ENCODE results near the gene TLN1. TPM values are rescaled to one million over a fixed set of nuclear protein-coding genes. Genes with fewer than 3 reads are reported as not detected.

The TLN1 gene
- total and polyA plus RNA-seq, 2 of the 8 experiments (the other 6 are each of a cell fraction or from before 2014, with no cell fraction given), result 28.1 to 90.1 TPM

GRCh38 chr9:35760651-35761050, 28.7 kb upstream of the TLN1 start:
- H3K4me3 ChIP-seq (ENCODE audit: extremely low read depth in 1 of 4, insufficient read depth in 2 of 4, low read depth in 3 of 4, low read length in 4 of 4), result no peak overlapping the region
- no peak overlapping the region for H4K8ac ChIP-seq (ENCODE audit: extremely low read depth, insufficient read depth, low read length)
- H3K18ac ChIP-seq (ENCODE audit: extremely low read depth, low read length), result no peak overlapping the region
- no peak overlapping the region for H2BK5ac ChIP-seq (ENCODE audit: low read depth, low read length)
- H2AFZ ChIP-seq (ENCODE audit: low read length), result no peak overlapping the region
- H3K79me1 ChIP-seq (ENCODE audit: low read depth, low read length), result no peaks in the 10 kb centered on the region
- no peaks in the 10 kb centered on the region for H4K20me1 ChIP-seq (replicated peaks in 1 of 2; ENCODE audit: control insufficient read depth in 1 of 2, insufficient read depth in 2 of 2, low read length in 2 of 2)
- H3K4me1 ChIP-seq (replicated peaks in 1 of 4; ENCODE audit: control insufficient read depth in 3 of 4, insufficient read depth in 4 of 4, low read length in 3 of 4), result peaks cover 0 to 5% (median 0%) of the 10 kb centered on the region in 4 experiments; a peak in 2 of 7 replicates
- no peak overlapping the region for H2BK20ac ChIP-seq (ENCODE audit: low read length)
- FAIRE-seq, result no peak
- H3K14ac ChIP-seq (ENCODE audit: insufficient read length), result no peak overlapping the region
- no peaks in the 10 kb centered on the region for H3K36me3 ChIP-seq (ENCODE audit: control insufficient read depth in 2 of 4, insufficient read depth in 4 of 4, low read length in 3 of 4)
- POLR2A ChIA-PET (ENCODE audit: partially characterized antibody), result interaction anchor here (0.8 to 1.6 kb wide), 6 partner anchors 8 to 95 kb away, joined by 3 to 4 read pairs (median 3); no protein-coding TSS in a partner anchor
- H3K27ac ChIP-seq (ENCODE audit: low read depth, low read length), result no peak overlapping the region
- H3K4me2 ChIP-seq (ENCODE audit: insufficient read depth in 1 of 2, low read depth in 2 of 2, low read length in 2 of 2), result no peak overlapping the region
- H2BK15ac ChIP-seq (ENCODE audit: low read length), result no peak overlapping the region
- H3K23ac ChIP-seq (ENCODE audit: insufficient read length), result no peak overlapping the region
- H3K79me2 ChIP-seq (ENCODE audit: control insufficient read depth in 1 of 2, insufficient read depth in 2 of 2, low read length in 2 of 2), result peaks cover 0 to 24% of the 10 kb centered on the region in 2 experiments; a peak in 2 of 4 replicates
- H3K27me3 ChIP-seq (replicated peaks in 1 of 4; ENCODE audit: control insufficient read depth in 3 of 4, extremely low read depth in 1 of 4, insufficient read depth in 3 of 4, low read length in 3 of 4), result no peaks in the 10 kb centered on the region
- WGBS, 2 experiments (ENCODE audit: extremely low coverage in 1 of 2, insufficient coverage in 1 of 2, insufficient read length in 1 of 2, insufficient replicate concordance in 2 of 2, low coverage in 1 of 2, low lambda C conversion rate in 2 of 2, missing lambda C conversion rate in 1 of 2), result 84% methylated on average over 2 of the region's 2 CpGs; no CpG with 5 or more reads in 1 of the 2 experiments
- CTCF ChIA-PET (ENCODE audit: partially characterized antibody), result interaction anchor here (1.0 to 1.8 kb wide), 6 partner anchors 15 to 78 kb away, joined by 3 to 4 read pairs (median 4); no protein-coding TSS in a partner anchor
- no peak overlapping the region for H2AK5ac ChIP-seq (ENCODE audit: low read depth, low read length)
- no peak overlapping the region for H4K91ac ChIP-seq (replicated peaks; ENCODE audit: insufficient read length, low read length)
- no peak overlapping the region for H2BK12ac ChIP-seq (ENCODE audit: low read depth, low read length)
- no peak overlapping the region for H3K9ac ChIP-seq (replicated peaks in 1 of 4; ENCODE audit: extremely low read depth in 1 of 4, low read depth in 3 of 4, low read length in 3 of 4)
- H4K5ac ChIP-seq (ENCODE audit: insufficient read length, low read depth, low read length), result no peak overlapping the region
- no peaks in the 10 kb centered on the region for H3K9me3 ChIP-seq (ENCODE audit: insufficient read depth in 2 of 2, low read depth in 1 of 2, low read length in 1 of 2)
- no peak overlapping the region for H2BK120ac ChIP-seq (replicated peaks; ENCODE audit: low read depth, low read length)
- no peak for DNase-seq (ENCODE audit: low read depth in 1 of 2, low spot score in 2 of 2)
- no peaks in the 10 kb centered on the region; the same call in 1 of the 2 replicates for H3K23me2 ChIP-seq (ENCODE audit: low read depth, low read length)
- H3K4ac ChIP-seq (replicated peaks; ENCODE audit: insufficient read length, low read depth, low read length), result no peak overlapping the region
- no peak overlapping the region for H3K56ac ChIP-seq (replicated peaks; ENCODE audit: insufficient read length, low read depth, low read length)
- TF ChIP-seq SUZ12 (IDR thresholded peaks at IDR 0.05; ENCODE audit: low read length) (no peak), CEBPB (IDR thresholded peaks at IDR 0.05; ENCODE audit: low read depth, low read length) (no peak), POLR2A (IDR thresholded peaks at IDR 0.05; ENCODE audit: control extremely low read depth in 1 of 2, low read depth in 2 of 2, low read length in 2 of 2) (no peak), SIX5 (IDR thresholded peaks at IDR 0.05; ENCODE audit: low read depth, low read length) (no peak), PHF8 (conservative IDR thresholded peaks at IDR 0.05; ENCODE audit: low read depth, low read length) (no peak), MAFK (IDR thresholded peaks at IDR 0.05; ENCODE audit: low read depth, low read length) (no peak), EZH2 (IDR thresholded peaks at IDR 0.05; ENCODE audit: low read depth, low read length, severe bottlenecking) (no peak), GTF2F1 (IDR thresholded peaks at IDR 0.05; ENCODE audit: borderline replicate concordance, low read depth, low read length) (no peak), CREB1 (IDR thresholded peaks at IDR 0.05) (no peak), SAP30 (IDR thresholded peaks at IDR 0.05; ENCODE audit: insufficient read depth, insufficient replicate concordance, low read length) (no peak), SP4 (IDR thresholded peaks at IDR 0.05; ENCODE audit: low read length) (no peak), SP1 (IDR thresholded peaks at IDR 0.05; ENCODE audit: low read depth, low read length) (no peak), E2F6 (IDR thresholded peaks at IDR 0.05) (no peak), RFX5 (IDR thresholded peaks at IDR 0.05; ENCODE audit: borderline replicate concordance, low read depth, low read length) (no peak), ZNF274 (IDR thresholded peaks at IDR 0.05; ENCODE audit: borderline replicate concordance, extremely low read depth, low read length) (no peak)
